Activated CD4-positive, alpha-beta T cell treated with anti-CD3 and anti-CD28 coated beads, Interleukin-2, Interleukin-4, amounts not matched to agents 100 ng/mL and 50 ng/mL, durations not matched to agents 16 hours and 8 hours (primary cell): ENCODE measurements around the gene AP2B1.
"Not testable (repeated sequence)": the region's sequence is repeated elsewhere in the genome, so short reads cannot be mapped to it uniquely, and the experiment has no call there.

ENCODE experiments used
- DNase-seq: peaks from one replicate; pipeline ENCODE4 v3.0.0-alpha.2; 2020; ENCODE audit warnings: low spot score

AP2B1 gene

DNA sequence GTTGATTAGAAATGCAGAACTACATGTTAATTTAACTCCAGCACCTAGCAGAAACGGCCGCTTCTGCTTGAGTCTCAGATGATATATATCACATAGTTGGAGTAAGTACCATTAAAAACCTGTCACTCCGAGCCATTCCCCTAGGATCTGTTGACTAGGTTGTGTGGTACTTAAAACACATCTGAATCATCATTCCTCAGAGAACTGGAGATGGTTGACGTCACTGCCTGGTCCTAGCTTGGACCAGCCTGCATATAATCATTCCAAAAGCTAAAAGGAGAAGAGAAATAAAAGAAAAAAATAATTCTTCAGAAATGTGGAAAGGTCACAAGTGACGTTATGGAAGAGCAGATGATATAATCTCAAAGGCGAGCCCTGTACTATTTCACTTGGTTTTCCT is 113.0 kb downstream of the AP2B1 start:
- no peak for DNase-seq

DNA sequence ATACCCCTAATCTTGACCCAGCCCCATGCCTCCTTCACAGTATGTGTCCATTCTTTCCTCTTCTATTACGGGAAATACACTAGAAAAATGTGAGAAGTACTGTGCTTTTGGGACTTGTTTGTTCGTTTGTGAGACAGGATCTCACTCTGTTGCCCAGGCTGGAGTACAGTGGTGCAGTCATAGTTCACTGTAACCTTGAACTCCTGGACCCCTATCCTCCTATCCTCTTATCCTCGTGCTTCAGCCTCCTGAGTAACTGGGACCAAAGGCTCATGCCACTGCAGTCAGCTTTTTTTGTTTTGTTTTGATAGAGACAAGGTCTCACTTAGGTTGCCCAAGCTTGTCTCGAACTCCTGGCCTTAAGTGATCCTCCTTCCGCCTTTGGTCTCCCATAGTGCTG is 114.4 kb downstream of the AP2B1 start:
- no peak for DNase-seq

DNA sequence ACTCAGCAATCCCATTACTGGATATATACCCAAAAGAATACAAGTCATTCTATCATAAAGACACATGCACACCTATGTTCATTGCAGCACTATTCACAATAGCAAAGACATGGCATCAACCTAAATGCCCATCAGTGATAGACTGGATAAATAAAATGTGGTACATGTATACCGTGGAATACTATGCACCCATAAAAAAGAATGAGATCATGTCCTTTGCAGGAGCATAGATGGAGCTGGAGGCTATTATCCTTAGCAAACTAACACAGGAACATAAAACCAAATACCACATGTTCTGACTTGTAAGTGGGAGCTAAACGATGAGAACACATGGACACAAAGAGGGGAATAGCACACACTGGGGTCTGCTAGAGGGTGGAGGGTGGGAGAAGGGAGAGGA is 116.2 kb downstream of the AP2B1 start:
- DNase-seq: not testable (repeated sequence)

DNA sequence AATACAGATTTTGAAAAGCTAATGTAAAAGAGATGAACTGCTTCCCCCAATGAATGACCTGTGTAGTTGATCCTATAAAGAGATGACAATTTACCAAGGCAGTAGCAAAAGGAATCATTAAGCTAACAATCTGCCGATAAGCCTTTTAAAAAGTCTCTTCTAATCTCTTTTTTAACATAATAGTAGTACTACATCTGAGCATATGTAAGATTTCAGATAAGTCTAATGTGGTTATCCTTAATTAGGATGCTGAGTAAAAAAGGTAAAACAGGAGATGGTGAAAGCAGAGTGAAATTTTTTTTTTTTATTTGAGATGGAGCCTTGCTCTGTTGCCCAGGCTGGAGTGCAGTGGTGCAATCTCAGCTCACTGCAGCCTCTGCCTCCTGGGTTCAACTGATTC is 118.1 kb downstream of the AP2B1 start:
- DNase-seq: no peak

DNA sequence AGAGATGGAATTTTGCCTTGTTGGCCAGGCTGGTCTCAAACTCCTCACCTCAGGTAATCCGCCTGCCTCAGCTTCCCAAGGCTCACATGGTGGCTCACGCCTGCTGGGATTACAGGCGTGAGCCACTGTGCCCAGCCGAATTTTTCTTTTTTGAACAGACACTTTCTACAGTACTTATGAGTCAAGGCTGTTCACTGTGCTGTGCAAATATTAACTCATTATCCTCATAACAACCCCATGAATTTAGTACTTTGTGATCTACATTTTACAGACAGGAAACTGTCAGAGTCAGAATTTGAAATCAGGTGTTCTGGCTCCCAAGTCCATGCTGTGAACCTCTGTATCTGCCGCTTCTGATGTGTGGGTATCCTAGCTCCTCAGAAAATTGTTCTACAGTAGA is 118.6 kb downstream of the AP2B1 start:
- DNase-seq: no peak

DNA sequence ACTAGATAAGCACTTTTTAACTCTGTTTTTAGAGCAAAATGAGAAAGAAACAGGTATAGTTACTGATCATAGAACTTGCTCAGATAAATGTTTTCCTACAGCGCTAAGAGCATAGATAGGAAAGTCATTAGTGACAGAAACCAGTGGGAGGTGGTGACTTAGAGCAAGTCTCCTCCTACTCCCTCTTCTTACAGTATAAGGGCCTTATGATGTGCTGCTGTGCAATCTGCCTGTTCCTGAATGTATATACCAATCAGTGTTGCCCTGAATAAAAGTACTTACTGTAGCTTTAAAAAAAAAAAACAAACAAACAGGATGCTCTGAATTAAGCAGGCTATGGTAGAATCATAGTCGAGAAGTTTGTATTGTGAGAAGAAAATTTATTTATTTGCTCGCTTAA is 121.0 kb downstream of the AP2B1 start:
- DNase-seq: no peak

DNA sequence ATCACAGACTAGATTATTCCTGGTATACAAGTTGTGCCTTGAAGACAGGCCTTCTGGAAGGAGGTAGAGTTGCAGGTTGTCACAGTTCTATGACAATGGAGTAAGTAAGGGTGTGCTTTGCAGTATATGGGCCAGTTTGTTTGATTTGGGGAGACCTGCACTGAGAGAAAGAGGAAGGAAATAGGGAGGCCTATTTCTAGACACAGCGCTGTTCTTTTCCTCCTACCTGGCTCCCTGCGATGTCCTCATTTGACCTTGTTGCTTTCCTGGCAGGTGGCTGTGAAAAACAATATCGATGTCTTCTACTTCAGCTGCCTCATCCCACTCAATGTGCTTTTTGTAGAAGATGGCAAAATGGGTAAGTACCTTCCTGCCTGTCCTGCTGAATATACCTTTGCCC is 121.8 kb downstream of the AP2B1 start:
- DNase-seq: no peak

DNA sequence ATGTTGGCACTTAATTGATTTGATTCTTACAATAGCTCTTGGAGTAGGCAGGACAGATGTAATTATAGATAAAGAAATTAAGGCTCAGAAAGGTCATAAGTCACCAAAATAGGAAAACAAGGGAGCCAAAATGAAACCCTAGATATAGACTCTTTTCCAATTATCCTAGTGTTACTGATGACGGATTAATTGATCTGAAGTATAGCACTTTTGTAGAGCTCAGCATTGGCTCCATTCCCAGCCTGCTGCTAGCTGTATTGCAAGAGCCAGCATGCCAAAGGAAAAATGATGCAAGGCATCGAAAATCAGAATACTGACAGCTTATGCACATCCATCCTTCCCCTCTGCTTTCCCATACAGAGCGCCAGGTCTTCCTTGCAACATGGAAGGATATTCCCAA is 122.8 kb downstream of the AP2B1 start:
- no peak for DNase-seq

DNA sequence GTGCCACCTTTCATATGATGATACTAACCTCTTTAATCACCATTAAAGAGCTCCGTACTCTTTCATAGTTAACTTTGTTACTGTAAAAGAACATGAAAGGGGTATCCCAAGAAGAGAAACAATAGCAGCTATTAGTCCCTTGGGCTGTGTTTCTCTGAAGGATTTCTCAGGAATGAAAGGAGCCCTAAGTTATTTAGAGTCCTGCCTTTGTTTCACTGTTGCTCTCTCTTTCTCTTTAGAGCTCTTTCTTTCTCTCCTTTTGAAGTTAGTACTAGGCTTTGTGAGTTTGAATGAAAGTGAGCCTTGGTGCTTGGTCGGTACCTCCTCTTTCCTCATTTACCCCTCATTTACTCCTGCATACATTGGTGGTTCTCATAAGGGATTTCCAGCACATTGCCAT is 123.8 kb downstream of the AP2B1 start:
- DNase-seq: no peak

DNA sequence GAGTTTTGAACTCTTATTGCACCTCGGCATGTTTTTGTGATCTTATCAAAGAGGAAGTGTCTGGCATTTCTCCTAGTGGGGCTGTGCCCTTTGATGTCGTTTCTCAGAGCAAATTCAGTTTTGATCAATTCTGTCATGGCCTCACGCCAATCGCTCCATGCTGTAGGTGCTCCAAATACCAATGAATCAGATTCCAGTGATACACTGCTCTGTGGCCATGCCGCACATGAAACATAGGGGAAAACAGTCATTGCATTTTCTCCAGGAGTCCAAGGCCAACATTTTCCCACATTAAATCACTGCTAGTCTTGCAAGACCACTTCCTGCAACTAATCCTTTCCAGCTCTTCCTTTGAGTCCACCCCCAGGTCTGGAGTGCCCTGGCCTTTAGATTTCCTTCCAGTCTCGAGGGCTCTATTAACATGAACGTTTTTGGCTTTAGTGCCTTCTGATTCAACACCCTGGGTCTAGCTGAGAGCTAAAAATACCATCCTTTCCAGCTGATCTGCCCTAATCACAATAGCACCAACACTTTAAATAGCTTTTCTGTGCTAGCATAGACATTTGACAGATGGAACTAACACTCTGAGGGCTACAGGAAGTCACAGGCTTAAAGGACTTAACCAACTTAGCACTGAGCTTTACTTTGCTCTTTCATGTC is 126.1 kb downstream of the AP2B1 start:
- no peak for DNase-seq

DNA sequence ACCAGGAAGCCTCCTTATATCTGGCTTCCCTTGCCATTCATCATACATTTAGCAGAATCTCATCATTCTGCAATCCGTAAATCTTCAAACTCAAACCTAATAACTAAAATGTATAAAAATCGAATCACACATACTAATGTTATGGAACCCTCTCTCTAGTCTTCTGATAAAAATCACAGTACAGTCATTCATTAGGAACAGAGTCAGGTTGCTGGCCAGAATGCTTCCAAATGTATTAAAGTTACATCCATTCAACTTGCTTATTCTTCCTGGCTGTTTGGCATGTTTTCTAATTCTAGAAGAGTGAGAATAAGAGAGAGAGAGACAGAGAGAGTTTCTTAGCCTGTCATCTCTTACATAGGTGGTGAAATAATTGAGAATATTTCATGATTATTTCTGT is 127.9 kb downstream of the AP2B1 start:
- no peak for DNase-seq

DNA sequence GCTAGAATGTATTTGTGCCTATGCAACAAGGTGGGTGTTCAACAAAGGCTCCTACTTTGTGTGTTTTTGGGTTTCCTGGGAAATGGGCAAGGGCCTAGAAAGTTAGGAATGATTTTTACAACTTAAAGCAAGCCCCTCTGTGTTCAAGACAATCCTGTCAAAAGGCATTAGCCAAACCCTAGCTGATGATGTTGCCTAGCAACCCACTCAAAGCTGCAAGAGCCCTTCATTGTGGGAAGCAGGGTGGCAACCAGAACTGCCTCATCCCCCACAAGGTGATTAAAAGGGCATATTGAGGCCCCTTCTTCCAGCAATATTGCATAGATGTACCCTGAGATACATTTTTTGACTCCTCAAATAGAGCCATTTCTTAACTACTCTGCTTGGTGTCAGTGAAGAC is 128.3 kb downstream of the AP2B1 start:
- DNase-seq: no peak

DNA sequence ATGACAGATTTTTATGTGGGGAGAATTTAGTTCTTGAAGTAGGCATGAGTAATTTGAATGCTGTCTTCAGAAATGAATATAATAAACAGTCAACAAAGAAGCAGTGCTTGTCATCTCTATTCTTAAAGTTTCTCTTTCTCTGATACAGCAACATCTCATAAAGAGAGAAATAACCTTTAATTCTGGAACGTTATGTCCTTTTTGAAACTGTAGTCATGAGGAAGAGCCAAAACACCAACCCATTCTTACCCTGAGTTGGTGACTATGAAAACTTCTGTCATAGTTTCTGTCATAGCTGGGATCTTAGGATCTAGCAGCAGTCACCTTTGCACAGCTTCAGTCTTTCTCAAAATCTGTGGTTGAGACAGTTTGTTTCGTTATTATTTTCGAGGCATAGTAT is 129.1 kb downstream of the AP2B1 start:
- DNase-seq: no peak

DNA sequence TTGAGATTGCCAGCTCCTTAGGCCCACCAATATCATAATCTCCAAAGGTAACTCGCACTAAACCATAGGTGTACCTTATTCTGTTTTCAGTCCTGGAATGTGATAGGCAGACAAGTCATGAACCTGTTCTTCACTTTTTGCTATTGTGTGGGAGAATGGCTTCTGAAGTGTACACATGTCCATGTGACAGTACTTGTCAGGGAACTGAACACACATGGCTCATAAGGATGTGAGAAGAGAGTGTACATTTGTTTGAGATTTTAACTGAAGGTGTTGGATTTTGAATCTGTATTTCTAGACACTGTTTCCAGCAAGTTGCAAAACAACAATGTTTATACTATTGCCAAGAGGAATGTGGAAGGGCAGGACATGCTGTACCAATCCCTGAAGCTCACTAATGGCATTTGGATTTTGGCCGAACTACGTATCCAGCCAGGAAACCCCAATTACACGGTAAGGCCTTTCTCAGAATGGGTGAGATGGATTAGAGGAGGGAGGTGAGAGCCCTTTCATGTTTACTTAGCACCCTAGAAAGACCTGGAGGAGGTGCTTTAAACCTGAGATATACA is 129.9 kb downstream of the AP2B1 start:
- DNase-seq: no peak

DNA sequence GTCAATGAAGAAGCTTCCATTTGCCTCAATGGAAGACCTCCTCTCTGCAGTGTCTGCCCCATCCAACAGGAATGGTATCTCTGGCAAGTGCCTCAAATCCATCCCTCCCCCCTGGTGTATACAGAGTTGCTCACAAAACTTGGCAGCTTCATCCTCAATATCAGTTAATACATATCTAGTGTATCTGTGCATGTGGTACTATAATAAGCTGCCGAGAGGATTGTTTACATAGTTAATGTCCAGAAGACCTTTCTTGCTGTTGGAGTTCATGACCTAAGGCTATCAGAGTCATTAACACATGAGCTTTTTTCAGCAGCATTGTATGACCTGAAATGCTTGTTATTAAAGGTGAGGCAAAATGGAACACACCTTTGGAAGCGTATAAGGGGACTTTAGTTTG is 130.4 kb downstream of the AP2B1 start:
- no peak for DNase-seq

DNA sequence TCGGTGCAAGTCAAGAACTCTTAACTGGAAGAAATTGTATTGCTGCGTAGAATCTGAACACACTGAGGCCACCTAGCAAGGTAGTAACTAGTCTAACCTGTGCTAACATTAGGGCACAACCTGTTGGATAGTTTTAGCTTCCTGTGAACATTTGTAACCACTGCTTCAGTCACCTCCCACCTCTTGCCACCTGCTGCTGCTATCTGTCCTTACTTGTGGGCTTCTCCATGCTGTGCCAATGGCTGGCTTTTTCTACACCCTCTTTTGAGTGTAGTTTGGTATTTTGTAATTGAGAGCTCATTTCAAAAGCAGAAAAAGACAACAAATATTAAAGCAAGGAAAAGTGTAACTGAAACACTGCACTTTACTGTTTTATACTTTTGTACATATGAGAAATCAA is 136.6 kb downstream of the AP2B1 start:
- no peak for DNase-seq

DNA sequence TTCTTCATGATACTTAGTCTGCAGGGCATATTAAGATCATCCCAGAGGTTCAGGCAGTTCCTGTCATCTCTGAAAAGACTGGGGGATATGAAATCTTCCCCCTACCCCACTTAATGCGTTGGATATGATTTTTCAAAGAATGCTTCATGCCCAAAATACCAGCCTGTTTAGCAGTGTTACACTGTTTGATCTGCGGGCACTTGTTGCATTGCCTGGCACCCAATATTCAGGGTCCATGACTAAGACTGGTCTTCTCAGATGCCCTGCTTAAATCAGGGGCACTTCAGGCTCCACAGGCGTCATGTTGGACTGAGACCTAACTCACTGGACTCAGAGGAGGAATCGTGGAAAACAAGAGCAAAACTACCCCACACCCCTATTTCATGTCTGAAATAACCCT is 137.9 kb downstream of the AP2B1 start:
- DNase-seq: no peak

DNA sequence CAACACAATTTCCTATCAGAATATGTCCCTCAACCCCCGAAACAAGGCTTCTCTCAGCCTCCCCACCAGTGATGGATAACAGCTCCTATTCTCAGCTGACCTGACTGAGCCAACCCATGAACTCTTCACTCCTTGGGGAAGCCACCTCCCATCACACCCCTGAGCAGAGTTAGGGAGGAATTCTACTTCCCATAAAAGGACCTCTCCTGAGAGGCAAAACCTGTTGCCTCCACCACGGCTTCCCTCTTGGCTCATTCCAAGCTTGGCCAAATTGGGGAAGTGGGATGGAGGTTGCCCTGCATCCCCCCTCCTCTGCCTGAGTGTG is 138.6 kb downstream of the AP2B1 start:
- no peak for DNase-seq

DNA sequence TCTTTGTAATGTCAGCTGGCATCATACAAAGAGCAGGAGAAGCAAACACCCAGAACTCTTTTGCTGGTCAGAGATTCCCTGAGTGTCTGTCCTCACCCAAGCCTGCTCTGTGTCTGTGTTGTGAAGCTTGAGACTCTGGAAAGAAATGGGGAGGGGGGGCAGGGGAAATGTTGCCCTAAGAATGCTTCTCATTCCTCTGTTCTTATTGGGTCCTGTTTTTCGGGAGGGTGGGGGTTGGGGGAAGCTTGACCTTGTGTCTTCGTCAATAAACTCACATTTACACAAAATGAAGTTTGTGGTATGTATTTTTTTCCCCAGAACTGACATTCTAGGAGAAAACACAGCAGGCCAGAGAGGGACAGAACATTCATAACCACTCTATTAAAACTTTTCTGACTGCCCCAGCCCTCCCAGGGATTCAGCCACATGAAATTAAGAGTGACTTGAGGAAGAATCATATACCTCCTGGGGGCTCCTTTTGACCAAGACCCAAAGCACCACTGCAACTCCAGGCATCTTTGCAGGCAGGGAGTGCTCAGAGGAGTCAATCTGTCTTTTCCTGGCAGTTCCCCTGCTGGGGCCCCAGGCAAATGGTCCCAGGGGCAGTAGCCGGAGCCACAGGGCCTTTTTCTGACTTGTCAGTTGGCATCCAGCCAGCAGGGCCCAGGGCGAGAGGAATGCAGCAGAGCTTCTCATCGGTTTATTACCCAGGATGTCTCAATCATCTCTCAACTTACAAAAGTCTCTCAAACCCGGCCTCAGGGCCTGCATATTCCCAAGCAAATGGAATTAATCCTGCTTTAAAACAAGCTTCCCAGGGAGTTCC is 139.2 kb downstream of the AP2B1 start:
- no peak for DNase-seq

DNA sequence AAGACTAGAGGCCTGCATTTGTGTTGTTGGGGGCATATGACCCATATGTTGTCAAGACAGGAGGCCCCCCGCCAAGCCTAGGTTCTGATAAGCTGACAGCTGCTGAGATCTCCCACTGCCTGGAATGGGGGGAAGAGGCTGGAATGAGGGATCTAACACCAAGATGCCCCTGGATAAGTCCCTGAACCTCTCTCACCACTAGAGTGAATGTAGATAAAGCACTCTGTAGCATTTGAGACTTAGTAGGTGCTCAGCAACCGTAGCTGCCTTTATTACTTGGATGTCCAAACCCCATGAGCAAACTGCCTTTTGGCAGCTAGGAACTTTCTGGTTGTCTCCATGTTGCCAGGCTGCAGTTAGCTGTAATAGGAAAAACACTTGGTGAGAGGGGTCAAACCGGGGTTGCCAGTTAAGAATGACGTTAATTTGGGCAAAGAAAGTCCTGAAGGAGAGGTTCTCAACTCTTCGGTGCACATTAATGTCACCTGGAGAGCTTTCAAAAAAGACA is 139.9 kb downstream of the AP2B1 start:
- no peak for DNase-seq

DNA sequence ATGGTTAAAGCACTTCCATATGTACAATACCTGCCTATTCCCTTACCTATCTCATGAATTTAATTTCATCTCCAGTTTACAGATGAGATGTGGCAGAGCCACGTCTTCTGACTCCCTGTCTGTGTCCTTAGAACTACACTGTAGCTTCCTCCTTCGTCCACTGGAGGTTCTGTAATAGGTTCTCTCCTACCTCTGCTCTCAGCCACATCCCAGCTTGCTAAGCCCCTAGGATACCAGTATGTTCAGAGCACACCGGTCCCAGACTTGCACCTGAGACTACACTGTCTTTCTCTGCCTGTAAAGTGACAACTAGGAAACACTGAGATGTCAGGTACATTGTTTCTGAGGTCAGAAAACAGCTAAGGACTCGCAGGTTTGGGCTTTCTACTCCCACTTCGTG is 140.5 kb downstream of the AP2B1 start:
- no peak for DNase-seq

DNA sequence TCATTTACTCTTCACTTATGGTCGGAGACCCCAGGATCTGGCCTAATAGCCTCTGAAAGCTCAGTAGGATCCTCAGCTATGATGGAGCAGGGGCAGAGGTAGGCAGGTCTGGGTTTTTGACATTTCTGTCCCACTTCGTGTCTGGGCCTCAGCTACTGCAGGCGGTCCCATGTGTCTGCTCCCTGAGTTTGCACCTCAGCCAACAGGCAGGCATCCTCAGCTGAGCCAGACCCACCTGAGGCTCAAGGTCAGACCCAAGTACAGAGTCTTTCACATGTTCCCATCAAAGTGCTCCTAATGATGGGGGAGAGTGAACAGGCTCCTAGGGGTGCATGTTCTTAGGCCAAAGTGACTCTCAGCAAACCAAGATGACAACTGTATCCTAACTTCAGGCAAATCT is 141.4 kb downstream of the AP2B1 start:
- DNase-seq: no peak

DNA sequence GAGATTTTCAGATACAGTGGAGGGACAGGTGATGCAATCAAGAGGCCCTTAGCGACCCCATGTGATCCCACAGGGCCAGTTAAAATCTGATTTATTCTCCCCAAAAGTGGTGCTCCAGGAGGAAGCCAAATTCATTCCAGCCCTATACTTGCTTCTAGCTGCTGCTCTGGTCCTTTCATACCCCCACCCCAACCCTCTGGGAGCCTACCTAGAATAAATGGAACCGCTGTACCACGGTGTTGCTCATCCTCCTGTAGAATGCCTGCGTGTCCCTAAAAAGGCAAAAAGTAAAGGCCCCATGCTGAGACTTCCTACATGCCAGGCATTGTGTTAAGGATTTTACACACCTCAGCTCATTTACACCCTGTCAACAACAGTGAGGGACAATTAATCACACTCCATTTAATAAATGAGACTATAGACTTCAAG is 142.3 kb downstream of the AP2B1 start:
- DNase-seq: no peak
